ENCODE measurements around the gene SIGLEC5. TPM values are rescaled to one million over a fixed set of nuclear protein-coding genes. Genes with fewer than 3 reads are reported as not detected.

SIGLEC5 gene
- total RNA-seq, 2 experiments from 2014 or later = not detected

DNA sequence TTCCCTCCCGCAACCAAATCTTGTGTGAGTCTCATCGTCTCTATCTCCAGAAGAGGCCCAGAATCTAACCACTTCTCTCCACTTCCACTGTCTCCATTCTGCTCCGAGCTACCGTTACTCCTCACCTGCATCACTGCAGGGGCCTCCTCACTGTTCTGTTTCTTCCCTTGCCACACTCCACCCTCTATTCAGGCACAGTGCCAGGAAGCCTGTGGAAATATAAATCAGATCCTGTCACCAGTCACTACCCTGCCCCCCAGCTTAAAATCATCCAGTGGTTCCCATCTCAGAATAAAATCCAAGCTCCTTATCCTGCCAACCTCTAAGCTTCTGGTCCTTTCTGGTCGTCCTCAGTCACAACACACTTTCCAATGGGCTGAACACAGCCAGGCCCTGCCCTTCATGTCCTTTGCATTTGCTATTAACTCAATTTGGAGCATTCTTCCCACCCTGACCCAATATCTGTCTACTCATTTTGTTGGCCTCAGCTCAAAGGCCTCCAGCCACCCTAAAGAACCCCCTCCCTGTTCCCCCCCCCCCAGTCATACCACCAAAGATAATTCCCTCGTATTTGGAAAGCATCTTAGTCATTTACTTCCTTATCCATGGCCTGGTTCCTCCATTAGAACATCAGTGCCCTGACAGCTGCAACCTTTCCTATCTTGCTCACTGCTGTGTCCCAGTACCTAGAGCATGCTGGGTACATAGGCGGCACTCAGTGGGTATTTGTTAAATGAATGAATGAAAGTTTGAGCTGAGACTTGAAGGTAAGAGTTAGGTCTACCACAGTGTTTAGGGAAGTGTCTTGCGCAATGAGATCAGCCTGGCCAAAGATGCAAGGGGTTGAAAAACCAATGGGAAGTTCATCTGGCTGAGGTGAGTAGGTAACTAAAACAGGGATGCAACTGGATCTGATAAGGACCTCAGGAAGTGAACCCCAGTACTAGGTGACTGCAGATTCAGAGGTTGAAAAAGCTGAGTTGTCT, 34.7 kb downstream of the SIGLEC5 start:
- peaks cover 5% of the 10 kb centered on the region for H3K36me3 Mint-ChIP-seq (ENCODE audit: low read depth)
- DNase-seq (no peak), ATAC-seq (no peak)
- no peak overlapping the region for H3K27ac Mint-ChIP-seq
- ChIA-PET CTCF (no interaction called here), POLR2A (no interaction called here)
- peak overlapping the region; percentile 82 for H3K4me3 Mint-ChIP-seq
- H3K4me1 Mint-ChIP-seq (ENCODE audit: low read depth) = peaks cover 17% of the 10 kb centered on the region
- H3K27me3 Mint-ChIP-seq (ENCODE audit: low read depth) = peaks cover 7% of the 10 kb centered on the region
- H3K9me3 Mint-ChIP-seq (ENCODE audit: insufficient read depth) = no peaks in the 10 kb centered on the region

DNA sequence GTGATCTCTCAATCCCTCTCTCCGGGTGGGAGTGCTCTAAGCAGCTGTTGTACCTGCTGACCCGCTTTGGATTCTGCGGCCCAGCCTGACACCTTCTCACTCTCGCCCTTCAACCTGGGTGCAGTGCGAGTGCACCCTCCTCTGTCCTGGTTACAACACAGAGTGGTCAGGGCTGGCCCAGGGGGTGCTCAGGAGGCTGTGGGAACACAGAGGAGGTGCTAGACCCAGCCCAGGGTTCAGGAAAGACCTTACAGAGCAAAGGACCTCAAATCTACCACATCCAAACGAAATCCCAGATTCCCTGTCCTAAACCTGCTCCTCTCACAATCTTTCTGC, 35.5 kb downstream of the SIGLEC5 start:
- peaks cover under 1% of the 10 kb centered on the region for H3K9me3 Mint-ChIP-seq (ENCODE audit: insufficient read depth)
- H3K27me3 Mint-ChIP-seq (ENCODE audit: low read depth) = no peaks in the 10 kb centered on the region
- H3K4me3 Mint-ChIP-seq = peak overlapping the region; percentile 82
- CTCF ChIA-PET = no interaction called here
- H3K27ac Mint-ChIP-seq = peak overlapping the region; percentile 51
- POLR2A ChIA-PET = no interaction called here
- ATAC-seq = peak; percentile 10
- H3K4me1 Mint-ChIP-seq (ENCODE audit: low read depth) = peaks cover 17% of the 10 kb centered on the region
- H3K36me3 Mint-ChIP-seq (ENCODE audit: low read depth) = peaks cover 6% of the 10 kb centered on the region
- DNase-seq = no peak

GRCh38 chr19:51593969-51594773, 36.0 kb downstream of the SIGLEC5 start:
- ATAC-seq (peak; percentile 100), DNase-seq (peak; percentile 98)
- H3K27me3 Mint-ChIP-seq (ENCODE audit: low read depth) = no peaks in the 10 kb centered on the region
- ChIA-PET CTCF (interaction anchor here (1.1 kb wide), 1 partner anchor 63 kb away, joined by 3 read pairs; no protein-coding TSS in a partner anchor), POLR2A (no interaction called here)
- peak overlapping the region; percentile 51 for H3K27ac Mint-ChIP-seq
- peaks cover 5% of the 10 kb centered on the region for H3K9me3 Mint-ChIP-seq (ENCODE audit: insufficient read depth)
- H3K4me3 Mint-ChIP-seq = peak overlapping the region; percentile 82
- H3K36me3 Mint-ChIP-seq (ENCODE audit: low read depth) = peaks cover 11% of the 10 kb centered on the region
- H3K4me1 Mint-ChIP-seq (ENCODE audit: low read depth) = peaks cover 17% of the 10 kb centered on the region

DNA sequence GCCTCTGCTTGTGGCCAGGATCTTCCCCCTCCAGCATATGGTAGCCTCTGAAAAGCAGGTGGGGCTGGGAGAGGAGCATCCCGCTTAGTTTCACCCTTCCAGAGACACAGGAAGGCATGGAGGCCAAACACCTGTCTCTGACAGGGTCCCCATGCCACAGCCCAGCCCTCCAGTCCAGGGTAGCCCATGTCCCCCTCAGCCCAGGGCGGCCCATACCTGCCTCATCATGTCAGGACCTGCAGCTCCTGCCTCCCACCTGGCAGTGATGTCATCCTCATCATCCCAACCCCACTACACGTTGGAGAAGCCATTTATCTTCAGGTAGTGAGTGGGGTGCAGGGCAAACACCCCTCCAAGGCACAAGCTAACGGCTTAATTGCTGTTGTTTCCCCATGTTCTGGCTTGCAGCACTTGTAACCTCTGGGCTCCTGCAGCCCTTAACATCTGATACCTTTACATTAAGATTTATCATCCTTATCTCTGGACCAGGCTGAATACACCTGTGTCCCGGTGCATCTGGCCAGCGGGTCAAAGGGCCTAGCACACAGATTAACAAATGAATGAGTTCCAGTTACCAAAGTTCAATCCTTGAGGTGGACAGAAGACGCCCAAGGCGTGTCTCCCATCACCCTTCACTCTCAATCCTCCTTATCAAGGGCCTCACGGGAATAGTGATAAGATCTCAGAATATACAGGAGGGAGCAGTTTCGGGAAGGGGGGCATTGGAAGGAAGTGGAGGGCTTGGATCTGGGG, 36.9 kb downstream of the SIGLEC5 start:
- POLR2A ChIA-PET = no interaction called here

GRCh38 chr19:51592521-51592920, 37.7 kb downstream of the SIGLEC5 start:
- ChIA-PET CTCF (interaction anchor here (1.0 to 1.1 kb wide), 2 partner anchors 64 to 120 kb away, joined by 3 read pairs; no protein-coding TSS in a partner anchor), POLR2A (no interaction called here)
- no peaks in the 10 kb centered on the region for H3K27me3 Mint-ChIP-seq (ENCODE audit: low read depth)
- no peak overlapping the region for H3K4me3 Mint-ChIP-seq
- H3K9me3 Mint-ChIP-seq (ENCODE audit: insufficient read depth) = peaks cover 18% of the 10 kb centered on the region
- ATAC-seq (no peak), DNase-seq (no peak)
- no peak overlapping the region for H3K27ac Mint-ChIP-seq
- H3K4me1 Mint-ChIP-seq (ENCODE audit: low read depth) = peaks cover 17% of the 10 kb centered on the region
- H3K36me3 Mint-ChIP-seq (ENCODE audit: low read depth) = peaks cover 17% of the 10 kb centered on the region

More for the DNA sequence above, 36.9 kb downstream of the SIGLEC5 start:
- Mint-ChIP-seq H3K9me3 (ENCODE audit: insufficient read depth) (peaks cover 10% of the 10 kb centered on the region), H3K27me3 (ENCODE audit: low read depth) (no peaks in the 10 kb centered on the region), H3K36me3 (ENCODE audit: low read depth) (peaks cover 11% of the 10 kb centered on the region), H3K4me3 (peak overlapping the region; percentile 82), H3K27ac (peak overlapping the region; percentile 51), H3K4me1 (ENCODE audit: low read depth) (peaks cover 17% of the 10 kb centered on the region)
- CTCF ChIA-PET = interaction anchor here (1.0 to 1.1 kb wide), 2 partner anchors 64 to 121 kb away, joined by 3 read pairs; no protein-coding TSS in a partner anchor
- ATAC-seq (no peak), DNase-seq (no peak)

DNA sequence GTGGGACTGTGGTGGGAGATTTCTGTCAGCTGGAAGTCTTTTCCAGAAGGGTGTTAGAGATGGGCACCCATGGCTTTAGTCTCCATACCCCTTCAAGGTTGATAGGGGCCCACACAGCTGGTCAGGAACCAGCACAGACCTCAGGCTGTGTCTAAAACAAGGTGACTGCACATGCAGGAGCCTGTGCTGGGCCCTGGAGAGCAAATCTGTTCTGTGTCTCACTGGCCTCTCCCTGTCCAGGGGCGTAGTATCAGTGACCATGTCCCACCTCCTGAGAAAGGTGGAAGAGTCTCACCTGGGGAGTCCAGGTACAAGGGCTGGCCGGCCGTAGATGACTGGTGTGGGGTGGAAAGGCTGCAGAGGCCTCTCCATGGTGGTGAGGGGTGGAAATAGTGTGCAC, 39.8 kb downstream of the SIGLEC5 start:
- POLR2A ChIA-PET = no interaction called here
- Mint-ChIP-seq H3K27ac (no peak overlapping the region), H3K4me3 (no peak overlapping the region), H3K27me3 (ENCODE audit: low read depth) (no peaks in the 10 kb centered on the region), H3K4me1 (ENCODE audit: low read depth) (peaks cover 17% of the 10 kb centered on the region), H3K36me3 (ENCODE audit: low read depth) (peaks cover 38% of the 10 kb centered on the region), H3K9me3 (ENCODE audit: insufficient read depth) (peaks cover 33% of the 10 kb centered on the region)
- CTCF ChIA-PET = no interaction called here
- no peak for ATAC-seq
- no peak for DNase-seq

DNA sequence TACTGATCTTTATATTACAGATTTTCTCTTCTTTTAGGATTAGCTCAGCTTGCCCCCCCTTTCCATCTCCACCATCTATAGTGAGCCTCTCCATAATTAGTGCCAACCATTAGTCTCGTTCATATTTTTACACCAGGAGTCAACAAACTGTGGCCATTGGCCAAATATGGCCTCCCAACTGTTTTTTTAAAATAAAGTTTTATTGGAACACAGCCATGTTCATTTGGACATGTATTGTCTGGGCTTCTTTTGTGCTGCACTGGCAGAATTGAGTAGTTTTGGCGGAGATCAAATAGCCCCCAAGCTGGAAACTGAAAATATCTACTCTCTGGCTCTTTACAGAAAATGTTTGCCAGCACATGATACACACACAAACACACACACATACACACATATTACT, 40.7 kb downstream of the SIGLEC5 start:
- H3K27ac Mint-ChIP-seq = no peak overlapping the region
- DNase-seq (no peak), ATAC-seq (no peak)
- peaks cover 14% of the 10 kb centered on the region for H3K4me1 Mint-ChIP-seq (ENCODE audit: low read depth)
- H3K4me3 Mint-ChIP-seq = no peak overlapping the region
- CTCF ChIA-PET = no interaction called here
- H3K36me3 Mint-ChIP-seq (ENCODE audit: low read depth) = peaks cover 41% of the 10 kb centered on the region
- H3K27me3 Mint-ChIP-seq (ENCODE audit: low read depth) = no peaks in the 10 kb centered on the region
- POLR2A ChIA-PET = no interaction called here
- peaks cover 41% of the 10 kb centered on the region for H3K9me3 Mint-ChIP-seq (ENCODE audit: insufficient read depth)

DNA sequence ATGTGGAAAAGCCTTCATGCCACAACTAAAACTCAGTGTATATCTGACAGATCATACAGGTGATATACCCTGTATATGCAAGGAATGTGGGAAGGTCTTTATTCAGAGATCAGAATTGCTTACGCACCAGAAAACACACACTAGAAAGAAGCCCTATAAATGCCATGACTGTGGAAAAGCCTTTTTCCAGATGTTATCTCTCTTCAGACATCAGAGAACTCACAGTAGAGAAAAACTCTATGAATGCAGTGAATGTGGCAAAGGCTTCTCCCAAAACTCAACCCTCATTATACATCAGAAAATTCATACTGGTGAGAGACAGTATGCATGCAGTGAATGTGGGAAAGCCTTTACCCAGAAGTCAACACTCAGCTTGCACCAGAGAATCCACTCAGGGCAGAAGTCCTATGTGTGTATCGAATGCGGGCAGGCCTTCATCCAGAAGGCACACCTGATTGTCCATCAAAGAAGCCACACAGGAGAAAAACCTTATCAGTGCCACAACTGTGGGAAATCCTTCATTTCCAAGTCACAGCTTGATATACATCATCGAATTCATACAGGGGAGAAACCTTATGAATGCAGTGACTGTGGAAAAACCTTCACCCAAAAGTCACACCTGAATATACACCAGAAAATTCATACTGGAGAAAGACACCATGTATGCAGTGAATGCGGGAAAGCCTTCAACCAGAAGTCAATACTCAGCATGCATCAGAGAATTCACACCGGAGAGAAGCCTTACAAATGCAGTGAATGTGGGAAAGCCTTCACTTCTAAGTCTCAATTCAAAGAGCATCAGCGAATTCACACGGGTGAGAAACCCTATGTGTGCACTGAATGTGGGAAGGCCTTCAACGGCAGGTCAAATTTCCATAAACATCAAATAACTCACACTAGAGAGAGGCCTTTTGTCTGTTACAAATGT, 42.7 kb downstream of the SIGLEC5 start:
- no peak for ATAC-seq
- peaks cover 53% of the 10 kb centered on the region for H3K9me3 Mint-ChIP-seq (ENCODE audit: insufficient read depth)
- H3K36me3 Mint-ChIP-seq (ENCODE audit: low read depth) = peaks cover 60% of the 10 kb centered on the region
- POLR2A ChIA-PET = no interaction called here
- no peaks in the 10 kb centered on the region for H3K27me3 Mint-ChIP-seq (ENCODE audit: low read depth)
- no peaks in the 10 kb centered on the region for H3K4me1 Mint-ChIP-seq (ENCODE audit: low read depth)
- H3K27ac Mint-ChIP-seq = no peak overlapping the region
- no peak for DNase-seq
- CTCF ChIA-PET = no interaction called here
- no peak overlapping the region for H3K4me3 Mint-ChIP-seq

DNA sequence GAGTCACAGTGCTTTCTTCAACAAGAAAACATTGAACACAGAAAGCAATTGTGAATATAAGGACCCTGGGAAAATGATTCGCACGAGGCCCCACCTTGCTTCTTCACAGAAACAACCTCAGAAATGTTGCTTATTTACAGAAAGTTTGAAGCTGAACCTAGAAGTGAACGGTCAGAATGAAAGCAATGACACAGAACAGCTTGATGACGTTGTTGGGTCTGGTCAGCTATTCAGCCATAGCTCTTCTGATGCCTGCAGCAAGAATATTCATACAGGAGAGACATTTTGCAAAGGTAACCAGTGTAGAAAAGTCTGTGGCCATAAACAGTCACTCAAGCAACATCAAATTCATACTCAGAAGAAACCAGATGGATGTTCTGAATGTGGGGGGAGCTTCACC, 43.4 kb downstream of the SIGLEC5 start:
- Mint-ChIP-seq H3K27me3 (ENCODE audit: low read depth) (no peaks in the 10 kb centered on the region), H3K36me3 (ENCODE audit: low read depth) (peaks cover 65% of the 10 kb centered on the region), H3K9me3 (ENCODE audit: insufficient read depth) (peaks cover 53% of the 10 kb centered on the region), H3K4me3 (no peak overlapping the region), H3K27ac (no peak overlapping the region), H3K4me1 (ENCODE audit: low read depth) (no peaks in the 10 kb centered on the region)
- CTCF ChIA-PET = interaction anchor here (0.6 kb wide), 1 partner anchor 9 kb away, joined by 3 read pairs; no protein-coding TSS in a partner anchor
- POLR2A ChIA-PET = no interaction called here
- no peak for DNase-seq
- ATAC-seq = no peak

- CTCF ChIA-PET = interaction anchor here (0.6 kb wide), 1 partner anchor 9 kb away, joined by 3 read pairs; no protein-coding TSS in a partner anchor
- ATAC-seq (no peak), DNase-seq (no peak)
- Mint-ChIP-seq H3K27me3 (ENCODE audit: low read depth) (no peaks in the 10 kb centered on the region), H3K36me3 (ENCODE audit: low read depth) (peaks cover 71% of the 10 kb centered on the region), H3K9me3 (ENCODE audit: insufficient read depth) (peaks cover 53% of the 10 kb centered on the region), H3K4me3 (no peak overlapping the region), H3K27ac (no peak overlapping the region), H3K4me1 (ENCODE audit: low read depth) (no peaks in the 10 kb centered on the region)
- POLR2A ChIA-PET = no interaction called here
Observed at GRCh38 chr19:51586103-51586728, 44.0 kb downstream of the SIGLEC5 start.
